Stimulated activated CD4-positive, alpha-beta T cell treated with anti-CD3 and anti-CD28 coated beads, Interleukin-12 subunit alpha, Interleukin-12 subunit beta, amount 100 ng/mL, for 4 hours (primary cell): Measurements from ENCODE around the gene TUBB8.
"Not testable (repeated sequence)": the region's sequence is repeated elsewhere in the genome, so short reads cannot be mapped to it uniquely, and the experiment has no call there.

Source experiments
- DNase-seq: peaks from one replicate; pipeline ENCODE4 v3.0.0-alpha.2; 2020

Gene TUBB8

DNA sequence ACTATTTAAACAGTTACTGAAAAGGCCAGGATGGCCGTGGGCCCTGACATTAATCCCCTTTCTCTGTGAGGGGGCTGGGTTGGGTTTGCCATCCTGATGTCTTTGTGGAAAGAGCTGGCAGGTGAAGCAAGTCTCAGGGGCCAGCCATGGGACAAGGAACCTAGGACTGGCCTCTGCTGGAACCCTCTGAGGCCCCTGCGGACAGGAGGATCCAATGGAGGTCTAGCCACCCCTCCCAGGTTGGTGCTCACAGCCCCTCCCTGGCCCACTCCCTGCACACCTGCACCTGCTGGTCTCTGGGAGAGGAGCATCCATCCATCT lies 35.8 kb downstream of the TUBB8 start:
- not testable (repeated sequence) for DNase-seq

GRCh38 chr10:12444-13314 lies 36.4 kb downstream of the TUBB8 start:
- DNase-seq, result not testable (repeated sequence)

DNA sequence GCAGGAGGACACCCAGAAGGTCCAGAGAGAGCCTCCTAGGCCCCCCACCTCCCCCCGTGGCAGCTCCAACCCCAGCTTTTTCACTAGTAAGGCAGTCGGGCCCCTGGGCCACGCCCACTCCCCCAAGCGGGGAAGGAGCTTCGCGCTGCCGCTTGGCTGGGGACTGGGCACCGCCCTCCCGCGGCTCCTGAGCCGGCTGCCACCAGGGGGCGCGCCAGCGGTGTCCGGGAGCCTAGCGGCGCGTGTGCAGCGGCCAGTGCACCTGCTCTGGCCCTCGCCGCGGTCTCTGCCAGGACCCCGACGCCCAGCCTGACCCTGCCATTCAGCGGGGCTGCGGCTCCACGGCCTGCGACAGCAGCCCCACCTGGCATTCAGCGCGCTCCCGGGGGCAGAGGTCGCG lies 37.8 kb downstream of the TUBB8 start:
- peak; percentile 1 for DNase-seq

- not testable (repeated sequence) for DNase-seq
Observed at GRCh38 chr10:10261-10971, 38.7 kb downstream of the TUBB8 start.
